EL (cell line): ENCODE results near the gene ANKMY2.
A peak's percentile ranks its signal among the peaks of the same experiment; 100 is the strongest.

ENCODE experiments used
- DNase-seq: peaks from one replicate; pipeline ENCODE4 v3.0.0-alpha.2; 2016

The ANKMY2 gene

DNA sequence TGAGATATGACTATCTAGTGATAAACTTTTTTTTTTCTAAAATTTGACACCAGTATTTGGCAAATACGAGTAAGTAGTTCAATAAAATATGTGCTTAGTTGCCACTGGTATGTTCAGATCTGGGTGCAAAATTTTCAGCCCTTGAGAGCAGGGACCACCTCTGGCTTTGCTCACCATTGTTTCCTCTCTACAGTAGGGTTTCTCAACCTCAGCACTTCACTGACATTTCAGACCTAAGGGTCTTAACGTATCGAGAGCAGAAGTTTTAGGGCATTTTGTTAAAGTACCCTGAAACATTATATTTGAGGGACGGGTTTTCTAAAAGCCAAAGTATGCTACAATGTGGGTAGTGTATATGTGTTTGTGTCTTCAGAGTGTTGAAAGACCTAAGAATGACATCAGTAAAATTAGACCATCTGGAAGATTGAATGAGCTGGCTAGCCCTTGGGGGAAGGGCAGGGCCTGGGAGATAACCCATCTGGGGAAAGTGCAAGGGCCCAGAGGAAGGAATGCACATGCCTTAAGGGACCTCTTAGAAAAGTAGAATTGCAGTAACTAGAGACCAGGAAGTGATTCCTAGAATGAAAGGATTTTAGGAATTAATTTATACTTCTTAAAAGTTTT, 12.2 kb upstream of the ANKMY2 start:
- peak; percentile 97 for DNase-seq

- no peak for DNase-seq
Observed at GRCh38 chr7:16656141-16656540, 10.6 kb upstream of the ANKMY2 start.

DNA sequence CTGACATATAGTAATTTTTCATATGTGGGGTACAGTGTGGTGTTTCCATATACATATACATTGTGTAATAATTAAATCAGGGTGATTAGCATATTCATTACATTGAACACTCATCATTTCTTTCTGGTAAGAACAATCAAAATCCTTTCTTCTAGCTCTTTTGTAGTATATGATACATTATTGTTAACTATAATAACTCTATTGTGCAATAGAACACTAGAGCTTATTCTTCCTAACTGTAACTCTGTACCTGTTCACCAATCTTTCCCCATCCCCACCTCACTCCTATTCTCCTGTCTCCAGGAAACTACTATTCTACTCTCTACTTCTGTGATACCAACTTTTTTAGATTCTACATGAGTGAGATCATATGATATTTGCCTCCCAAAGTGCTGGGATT, 9.8 kb upstream of the ANKMY2 start:
- DNase-seq, result no peak

DNA sequence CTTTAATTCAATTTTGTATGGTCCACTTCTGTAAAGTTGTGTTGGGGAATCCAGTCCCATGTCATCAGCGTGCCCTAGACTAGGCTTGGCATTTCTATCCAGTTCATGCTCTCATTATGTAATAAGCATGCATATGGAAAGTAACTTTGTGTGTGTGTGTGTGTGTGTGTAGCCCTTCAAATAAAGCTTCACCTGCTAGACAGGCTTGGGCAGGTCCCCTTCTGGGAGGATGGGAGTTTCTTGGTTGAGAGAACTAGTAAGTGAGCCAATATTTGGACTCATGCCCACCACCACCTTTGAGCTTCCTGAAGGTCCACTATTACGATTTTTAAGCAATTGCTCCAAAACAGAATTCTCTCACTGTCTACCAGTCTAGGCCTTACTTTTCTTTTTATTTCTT, 7.3 kb upstream of the ANKMY2 start:
- no peak for DNase-seq

DNA sequence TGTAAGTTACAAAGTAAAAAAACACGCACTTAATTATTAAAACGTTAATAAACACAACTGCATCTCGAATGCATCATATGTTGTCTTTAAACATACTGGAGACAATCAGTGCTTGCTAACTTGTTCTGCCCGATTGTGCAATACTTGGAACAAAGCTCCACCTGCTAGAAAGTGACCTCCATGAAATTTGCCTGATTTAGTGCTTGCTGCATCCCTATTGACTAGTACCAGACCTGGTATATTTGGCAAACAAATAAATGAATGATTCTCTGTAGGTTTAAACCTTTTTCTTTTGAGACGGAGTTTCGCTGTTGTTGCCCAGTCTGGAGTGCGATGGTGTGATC, 6.7 kb upstream of the ANKMY2 start:
- no peak for DNase-seq

DNA sequence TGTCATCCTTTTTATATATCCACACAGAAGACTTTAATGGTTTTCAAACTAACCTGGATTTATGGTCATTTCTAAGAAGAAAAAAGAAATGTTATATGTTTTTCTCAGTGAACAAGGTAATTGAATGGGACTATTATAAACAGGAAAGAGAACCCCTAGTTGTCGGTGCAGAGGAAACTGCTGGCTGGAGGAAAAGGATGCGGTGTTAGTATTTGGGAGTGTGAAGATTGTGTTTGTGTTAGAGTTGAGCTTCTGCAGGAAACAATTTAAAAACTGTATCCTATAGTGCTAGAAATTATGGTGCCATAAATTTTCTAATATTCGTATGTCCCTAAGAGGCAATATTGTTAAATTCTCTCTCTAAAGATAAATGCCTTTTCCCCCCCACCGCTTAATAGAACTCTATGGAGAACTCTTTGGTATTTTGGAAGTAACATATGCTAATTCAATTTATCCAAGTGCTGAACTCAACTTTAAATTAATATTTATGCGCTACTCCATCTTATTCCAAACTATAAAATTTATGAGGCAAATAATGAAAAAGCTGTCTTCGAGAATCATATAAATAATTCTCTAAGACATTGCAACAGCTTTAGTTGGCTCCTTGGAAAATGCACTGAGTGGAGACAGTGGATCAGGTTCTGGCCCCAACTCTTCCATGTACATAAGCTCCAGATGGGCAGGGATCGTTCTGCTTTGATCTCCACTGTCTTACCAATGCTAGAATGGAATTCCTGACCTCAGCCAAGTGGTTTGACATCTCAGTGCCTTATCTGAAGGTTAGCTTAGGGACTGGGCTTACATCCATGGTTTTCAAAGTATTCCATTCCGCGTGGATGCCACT, 6.1 kb upstream of the ANKMY2 start:
- no peak for DNase-seq

- no peak for DNase-seq
Observed at GRCh38 chr7:16650266-16650665, 4.7 kb upstream of the ANKMY2 start.

GRCh38 chr7:16649196-16649595, 3.6 kb upstream of the ANKMY2 start:
- peak; percentile 41 for DNase-seq

DNA sequence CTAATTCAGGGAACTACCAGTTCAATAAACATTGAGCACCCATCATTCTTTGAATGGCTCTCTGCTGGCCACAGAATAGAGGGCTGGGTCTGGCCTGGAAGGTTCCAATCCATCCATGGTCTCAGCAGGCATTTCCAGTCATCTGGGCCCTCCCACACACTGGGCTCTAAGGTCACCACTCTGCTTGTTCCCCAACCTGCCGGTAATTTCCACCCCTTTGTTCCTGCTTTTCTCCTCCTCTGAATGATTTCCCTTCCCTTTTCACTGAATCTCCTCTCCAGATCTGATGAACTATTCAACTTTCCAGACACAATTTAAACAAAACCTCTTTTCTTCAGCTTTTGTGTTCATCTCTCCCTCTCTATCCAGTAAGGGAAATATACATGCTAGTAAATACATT, 3.0 kb upstream of the ANKMY2 start:
- no peak for DNase-seq

GRCh38 chr7:16647435-16647960, 1.9 kb upstream of the ANKMY2 start:
- no peak for DNase-seq

DNA sequence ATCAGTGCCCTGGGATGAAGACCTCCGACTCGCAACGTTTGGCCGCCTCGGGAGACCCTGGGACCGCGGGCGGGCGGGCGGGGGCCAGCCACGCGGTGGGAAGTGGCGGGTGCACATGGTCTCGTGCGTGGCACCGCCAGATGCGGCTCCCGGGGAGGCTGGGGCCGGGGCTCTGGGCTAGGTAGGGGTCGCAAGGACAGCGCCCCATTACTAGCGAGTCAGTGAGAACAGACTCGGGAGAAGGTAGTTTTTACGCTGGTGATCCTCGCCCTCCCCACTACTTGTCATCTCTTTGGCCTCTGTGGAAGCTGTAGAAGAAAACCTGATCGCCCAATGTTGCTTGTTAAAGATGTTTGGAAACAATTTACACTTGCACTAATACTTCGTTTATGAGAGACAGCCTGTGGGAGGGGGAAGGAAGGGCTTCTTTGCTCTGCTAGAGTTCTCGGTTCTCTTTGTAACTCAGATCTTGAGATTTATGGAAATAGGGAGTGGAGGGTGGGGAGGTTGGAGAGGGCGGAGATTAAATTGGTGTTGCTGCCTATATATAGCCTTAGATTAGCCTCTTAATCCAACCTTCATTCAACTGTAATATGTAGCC, 1.0 kb upstream of the ANKMY2 start:
- peak; percentile 30 for DNase-seq

DNA sequence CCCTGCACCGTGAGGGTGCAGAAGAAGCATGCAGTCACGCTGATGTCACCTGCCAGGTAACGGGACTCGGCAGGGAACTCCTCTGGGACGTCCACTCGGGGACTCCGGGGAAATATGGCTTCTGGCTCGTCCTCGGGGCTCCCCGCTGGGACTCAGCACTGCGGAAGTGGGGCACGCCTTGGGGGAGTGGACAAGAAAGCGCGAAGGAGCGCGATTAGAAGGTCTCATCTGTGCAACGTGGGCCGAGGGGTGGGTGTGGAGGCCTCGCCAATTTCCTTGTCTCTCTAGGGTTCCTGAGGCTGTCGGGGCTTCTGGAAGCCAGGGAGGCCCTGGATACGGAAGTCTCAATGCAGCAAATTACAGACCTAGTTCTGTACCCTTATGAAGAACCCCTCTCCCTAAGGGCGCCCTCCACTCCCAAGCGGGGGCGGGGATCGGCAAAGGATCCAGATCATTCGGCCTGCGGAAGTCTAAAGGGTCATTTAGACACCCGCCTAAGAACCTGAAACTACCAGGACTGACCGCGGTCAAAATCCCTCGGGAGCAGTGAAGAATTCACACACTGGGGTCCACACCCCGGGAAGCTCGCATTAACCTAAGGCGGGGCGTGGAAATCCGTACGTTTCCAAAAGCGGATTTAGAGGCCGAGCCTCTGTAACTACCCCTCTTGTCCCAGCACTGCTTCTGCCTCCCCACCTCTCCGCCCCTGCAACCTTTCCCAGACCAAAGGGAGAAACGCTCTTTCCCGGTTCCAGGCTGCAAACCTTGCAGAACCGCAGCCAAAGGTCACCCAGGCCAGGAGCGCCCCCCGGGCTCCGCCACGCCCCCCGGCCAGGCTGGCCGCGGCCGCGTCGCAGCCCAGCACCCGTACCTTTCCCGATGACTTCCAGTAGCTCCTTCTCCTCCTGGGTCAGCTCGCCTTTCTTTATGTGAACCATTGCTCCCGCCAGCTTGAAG, 640 bp downstream of the ANKMY2 start:
- DNase-seq, result peak; percentile 81

GRCh38 chr7:16644157-16644556, 1.4 kb downstream of the ANKMY2 start:
- no peak for DNase-seq

DNA sequence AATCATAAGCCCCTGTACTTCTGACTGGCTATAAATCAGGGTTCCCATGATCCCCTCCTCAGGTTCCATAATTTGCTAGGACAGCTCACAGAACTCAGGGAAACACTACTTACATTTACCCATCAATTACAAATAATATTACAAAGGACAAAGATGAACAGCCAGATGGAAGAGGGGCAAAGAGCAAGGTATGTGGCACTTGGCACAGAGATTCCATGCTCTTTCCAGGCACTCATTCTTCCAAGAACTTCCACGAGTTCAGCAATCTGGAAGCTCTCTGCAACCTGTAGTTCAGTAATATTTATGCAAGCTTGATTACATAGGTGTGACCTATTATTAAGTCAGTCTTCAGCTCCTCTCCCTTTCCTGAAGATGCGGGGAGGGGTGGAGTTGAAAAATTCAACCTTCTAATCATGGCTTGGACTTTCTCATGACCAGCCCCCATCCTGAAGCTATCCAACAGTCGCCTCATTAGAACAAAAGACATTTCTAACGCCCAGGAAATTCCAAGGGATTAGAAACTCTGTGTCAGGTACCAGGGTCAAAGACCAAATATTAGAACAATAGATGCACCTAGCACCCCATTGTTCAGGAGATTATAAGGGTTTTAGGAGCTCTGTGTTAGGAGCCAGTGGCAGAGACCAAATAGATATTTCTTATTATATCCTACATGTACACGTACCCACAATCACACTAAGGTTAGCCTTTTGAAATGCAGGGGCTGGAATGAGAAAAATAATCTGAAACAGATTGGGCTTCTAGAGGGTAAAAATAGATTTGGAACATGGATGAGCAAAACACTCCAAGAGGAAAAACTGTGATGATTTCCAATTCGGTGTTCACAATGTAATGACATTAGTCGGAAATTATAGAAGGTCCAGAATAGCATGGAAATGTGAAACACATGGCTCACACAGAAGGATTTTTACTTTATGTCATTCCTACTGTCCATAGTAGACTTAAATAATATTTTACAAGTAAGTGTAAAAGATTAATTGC, 7.0 kb downstream of the ANKMY2 start:
- DNase-seq, result no peak

- DNase-seq, result no peak
Observed at GRCh38 chr7:16637379-16637778, 8.2 kb downstream of the ANKMY2 start.

- no peak for DNase-seq
Observed at GRCh38 chr7:16636555-16637101, 8.9 kb downstream of the ANKMY2 start.

GRCh38 chr7:16634271-16634738, 11.2 kb downstream of the ANKMY2 start:
- no peak for DNase-seq

DNA sequence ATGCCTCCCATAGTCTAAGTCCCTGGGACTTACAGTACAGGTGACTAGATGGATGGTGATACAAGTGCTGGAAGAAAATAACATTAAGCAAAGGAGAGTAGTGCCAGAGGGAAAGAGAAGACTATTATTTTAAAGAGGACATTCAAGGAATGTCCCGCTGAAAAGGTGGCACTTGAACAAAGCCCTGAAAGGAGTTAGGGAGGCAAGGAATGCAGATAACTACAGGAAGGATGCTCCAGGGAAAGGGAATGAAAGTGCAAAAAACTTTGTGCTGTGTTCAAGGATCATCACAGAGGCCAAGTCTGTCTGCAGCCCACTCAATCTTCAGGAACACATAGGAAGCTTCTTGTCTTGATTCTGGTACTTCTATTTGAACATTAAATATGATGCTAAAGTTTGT, 14.9 kb downstream of the ANKMY2 start:
- DNase-seq, result no peak

DNA sequence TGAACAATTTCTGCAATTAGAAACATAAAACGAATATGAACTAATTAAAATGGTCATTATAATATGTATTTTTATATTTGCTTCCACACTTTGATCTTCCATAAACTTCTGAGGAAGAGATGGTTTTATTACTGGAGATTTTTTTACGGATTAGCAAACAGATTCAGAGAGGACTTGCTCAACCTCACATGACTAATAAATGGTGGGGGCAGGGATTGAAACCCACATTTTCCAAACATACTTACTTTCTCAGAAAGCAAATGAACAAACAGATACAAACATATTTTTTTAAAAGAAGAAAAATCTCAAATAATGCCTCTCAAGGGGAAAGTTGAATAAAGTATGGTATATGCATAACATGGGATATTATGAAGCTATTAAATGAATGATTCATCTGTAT, 18.3 kb downstream of the ANKMY2 start:
- DNase-seq, result peak; percentile 43

DNA sequence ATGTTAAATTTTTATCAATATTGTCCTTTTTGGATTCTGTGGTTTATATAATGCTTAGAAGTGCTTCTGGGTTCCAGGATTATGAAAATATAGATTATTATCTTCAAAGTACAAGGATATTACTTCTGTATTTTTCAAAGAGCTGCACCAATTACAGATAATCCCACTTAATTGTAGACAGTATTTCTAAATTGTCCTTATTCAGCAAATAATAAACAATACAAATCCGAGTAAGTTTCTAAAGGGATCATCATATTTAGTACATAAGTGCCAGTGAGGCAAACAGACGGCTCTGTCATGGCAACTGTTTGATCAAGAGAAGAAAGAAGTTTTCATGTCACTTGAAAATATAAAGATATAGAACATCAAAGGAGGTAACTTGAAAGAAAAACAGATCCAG, 19.2 kb downstream of the ANKMY2 start:
- DNase-seq, result no peak

DNA sequence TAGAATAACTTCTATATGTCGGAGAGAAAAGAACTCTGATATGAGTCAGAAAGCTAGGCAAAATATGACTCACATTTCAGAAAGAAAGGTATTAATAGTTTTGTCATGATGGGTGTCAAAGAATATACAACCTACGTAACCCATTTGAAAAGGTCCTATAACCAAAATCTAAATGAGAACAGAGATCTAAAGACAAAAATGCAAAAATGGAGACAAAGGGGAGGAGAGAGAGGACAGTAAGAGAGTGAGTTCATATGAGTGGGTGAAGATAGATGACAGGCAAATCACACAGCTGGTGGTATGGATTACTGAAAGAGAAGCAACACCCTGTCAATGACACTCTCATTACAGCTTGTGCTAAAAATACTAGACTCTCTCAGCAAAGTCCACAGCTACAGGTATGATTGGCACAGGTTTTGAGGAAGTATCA, 25.6 kb downstream of the ANKMY2 start:
- DNase-seq, result no peak
